ENCODE measurements around the gene SORD.

The SORD gene

GRCh38 chr15:45121706-45122417 lies 98.9 kb downstream of the SORD start:
- Mint-ChIP-seq H3K4me3 (no peak overlapping the region), H3K27ac (no peak overlapping the region), H3K36me3 (no peaks in the 10 kb centered on the region), H3K27me3 (peaks cover 70% of the 10 kb centered on the region), H3K9me3 (no peaks in the 10 kb centered on the region), H3K4me1 (peaks cover 16% of the 10 kb centered on the region)
- ATAC-seq = no peak

- no peak for ATAC-seq
- Mint-ChIP-seq H3K4me1 (peaks cover 8% of the 10 kb centered on the region), H3K36me3 (no peaks in the 10 kb centered on the region), H3K27ac (no peak overlapping the region), H3K9me3 (no peaks in the 10 kb centered on the region), H3K4me3 (no peak overlapping the region), H3K27me3 (peaks cover 64% of the 10 kb centered on the region)
Measured at GRCh38 chr15:45122719-45123118, 99.7 kb downstream of the SORD start.

- Mint-ChIP-seq H3K36me3 (no peaks in the 10 kb centered on the region), H3K4me1 (peaks cover 1% of the 10 kb centered on the region), H3K27ac (no peak overlapping the region), H3K27me3 (peaks cover 64% of the 10 kb centered on the region), H3K4me3 (no peak overlapping the region), H3K9me3 (no peaks in the 10 kb centered on the region)
- no peak for ATAC-seq
Measured at GRCh38 chr15:45123397-45123796, 100.4 kb downstream of the SORD start.

GRCh38 chr15:45126535-45127158 lies 103.7 kb downstream of the SORD start:
- Mint-ChIP-seq H3K4me1 (peaks cover 7% of the 10 kb centered on the region), H3K27ac (no peak overlapping the region), H3K27me3 (peaks cover 60% of the 10 kb centered on the region), H3K4me3 (no peak overlapping the region), H3K9me3 (no peaks in the 10 kb centered on the region), H3K36me3 (no peaks in the 10 kb centered on the region)
- ATAC-seq = no peak
